Fibroblast of gingiva (primary cell): ENCODE results near the gene MISP.
"Not testable (repeated sequence)": the region's sequence is repeated elsewhere in the genome, so short reads cannot be mapped to it uniquely, and the experiment has no call there.

Experiments
- DNase-seq: peaks from one replicate; pipeline ENCODE4 v3.0.0-alpha.2; 2011; ENCODE audit warnings: low read depth

The MISP gene

DNA sequence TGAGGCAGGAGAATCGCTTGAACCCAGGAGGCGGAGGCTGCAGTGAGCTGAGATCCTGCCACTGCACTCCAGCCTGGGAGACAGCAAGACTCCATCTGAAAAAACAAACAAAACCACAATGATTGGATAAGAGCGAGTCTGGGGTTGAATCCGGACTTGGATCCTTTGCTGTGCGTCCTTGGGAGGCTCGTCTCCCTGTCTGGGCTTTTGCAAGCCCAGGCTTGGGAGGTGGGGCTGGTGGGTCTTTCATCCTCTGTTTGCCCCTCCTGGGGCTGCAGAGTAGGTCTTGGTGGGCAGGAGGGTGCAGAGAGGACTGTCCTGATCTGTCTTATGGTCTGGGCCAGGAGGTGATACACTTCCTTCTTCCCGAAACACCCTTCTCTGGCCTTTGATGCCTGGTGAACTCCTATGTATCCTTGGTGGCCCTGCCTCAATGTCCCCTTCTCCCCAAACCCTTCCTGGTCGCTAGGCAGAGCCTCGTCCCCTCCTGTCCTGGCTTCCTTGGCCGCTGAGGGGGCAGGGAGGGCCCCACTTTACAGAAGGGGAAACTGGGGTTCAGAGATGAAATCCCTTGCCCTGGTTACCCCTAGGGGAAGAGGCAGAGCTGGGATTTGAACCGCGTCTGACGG, 25.3 kb upstream of the MISP start:
- DNase-seq: no peak

DNA sequence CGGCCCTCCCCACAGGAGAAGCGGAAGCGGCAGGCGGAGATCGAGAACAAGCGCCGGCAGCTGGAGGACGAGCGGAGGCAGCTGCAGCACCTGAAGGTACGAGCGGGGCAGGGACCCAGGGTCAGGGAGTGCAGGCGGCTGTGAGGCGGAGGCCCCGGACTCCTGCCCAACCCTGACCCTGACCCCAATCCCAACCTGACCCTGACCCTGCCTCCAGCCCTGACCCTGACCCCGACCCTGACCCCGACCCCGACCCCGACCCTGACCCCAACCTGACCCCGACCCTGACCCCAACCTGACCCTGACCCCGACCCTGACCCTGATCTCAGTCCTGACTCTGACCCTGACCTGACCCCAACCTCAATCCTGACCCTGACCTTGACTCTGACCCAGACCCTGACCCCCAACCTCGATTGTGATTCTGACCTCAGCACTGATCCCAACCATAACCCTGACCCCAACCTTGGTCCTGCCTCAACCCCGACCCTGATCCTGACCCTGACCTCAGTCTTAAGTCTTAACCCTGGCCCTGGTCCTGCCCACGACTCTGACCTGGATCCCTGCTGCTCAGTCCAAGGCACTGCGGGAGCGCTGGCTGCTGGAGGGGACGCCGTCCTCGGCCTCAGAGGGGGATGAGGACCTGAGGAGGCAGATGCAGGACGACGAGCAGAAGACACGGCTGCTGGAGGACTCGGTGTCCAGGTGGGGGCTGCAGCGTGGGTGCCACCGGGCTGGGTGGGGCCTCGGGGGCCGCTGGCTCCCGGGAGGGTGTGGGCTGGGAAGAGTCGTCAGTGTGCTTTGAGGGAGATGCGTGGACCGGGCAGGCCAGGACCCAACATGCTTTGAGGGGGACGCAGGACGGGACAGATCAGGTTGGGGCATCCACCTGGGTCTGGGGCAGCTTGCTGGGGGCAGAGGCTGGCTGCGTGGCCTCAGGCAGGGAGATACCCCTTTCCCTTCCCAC, 23.6 kb upstream of the MISP start:
- DNase-seq: no peak

DNA sequence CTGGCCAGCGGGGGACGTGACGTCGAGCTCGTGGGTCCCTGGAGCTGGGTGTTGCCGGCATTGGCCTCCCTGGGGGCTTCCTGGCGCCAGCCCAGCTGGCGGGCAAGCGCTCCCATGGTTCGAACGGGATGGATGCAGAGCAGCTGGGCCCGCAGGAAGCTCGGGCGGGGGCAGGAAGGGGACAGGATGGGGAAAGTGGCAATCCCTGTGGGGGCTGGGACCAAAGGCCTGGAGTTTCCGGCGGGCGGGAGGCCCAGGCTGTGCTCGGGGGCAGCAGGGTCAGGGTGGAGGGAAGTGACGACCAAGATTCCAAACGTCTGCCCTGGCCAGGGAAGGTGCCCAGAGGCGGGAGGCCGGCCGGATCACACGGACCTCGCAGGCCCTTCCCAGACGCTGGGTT, 22.9 kb upstream of the MISP start:
- DNase-seq: no peak

DNA sequence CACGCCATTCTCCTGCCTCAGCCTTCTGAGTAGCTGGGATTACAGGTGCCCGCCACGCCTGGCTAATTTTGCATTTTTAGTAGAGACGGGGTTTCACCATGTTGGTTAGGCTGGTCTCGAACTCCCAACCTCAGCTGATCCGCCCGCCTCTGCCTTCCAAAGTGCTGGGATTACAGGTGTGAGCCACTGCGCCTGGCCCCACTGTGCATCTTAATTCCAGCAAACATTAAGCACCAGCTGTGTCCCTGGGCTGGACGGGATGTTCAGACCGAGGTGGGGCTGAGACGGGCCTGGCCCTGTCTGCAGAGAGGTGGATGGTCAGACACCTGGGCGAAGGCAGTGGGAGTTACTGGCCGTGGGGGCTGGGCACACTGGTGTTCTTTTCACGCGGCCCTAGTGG, 21.3 kb upstream of the MISP start:
- DNase-seq: not testable (repeated sequence)

DNA sequence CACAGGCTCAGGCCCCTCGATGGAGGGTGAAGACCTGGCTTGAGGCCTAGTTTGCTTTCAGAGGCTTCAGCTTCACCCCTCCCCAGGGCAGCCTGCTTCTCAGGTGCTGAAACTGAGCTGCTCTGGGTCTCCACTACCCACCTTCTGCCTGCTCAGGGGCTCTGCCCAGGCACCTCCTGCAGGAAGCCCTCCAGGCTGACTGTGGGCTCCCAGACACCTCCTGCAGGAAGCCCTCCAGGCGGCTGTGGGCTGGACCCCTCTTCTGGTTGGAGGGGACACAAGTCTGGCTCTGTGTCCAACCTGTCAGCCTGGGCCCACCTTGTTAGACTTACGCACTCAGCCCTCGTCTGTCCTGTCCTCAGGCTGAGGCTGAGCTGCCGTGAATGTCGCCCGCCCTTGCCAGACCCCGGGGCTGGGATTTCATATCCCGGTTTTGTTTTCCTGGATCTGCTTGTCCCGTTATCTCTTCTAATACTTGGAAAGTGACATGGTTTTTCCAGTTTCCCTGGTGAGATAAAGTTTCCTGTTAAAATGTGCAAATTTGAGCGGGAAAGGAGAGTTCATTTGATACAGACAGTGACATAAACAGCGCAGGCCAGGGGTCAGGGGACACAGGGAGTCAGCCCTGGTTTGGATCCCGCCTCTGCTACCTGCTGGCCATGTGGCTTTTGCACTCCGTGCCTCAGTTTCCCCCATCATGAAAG, 20.8 kb upstream of the MISP start:
- DNase-seq: no peak

DNA sequence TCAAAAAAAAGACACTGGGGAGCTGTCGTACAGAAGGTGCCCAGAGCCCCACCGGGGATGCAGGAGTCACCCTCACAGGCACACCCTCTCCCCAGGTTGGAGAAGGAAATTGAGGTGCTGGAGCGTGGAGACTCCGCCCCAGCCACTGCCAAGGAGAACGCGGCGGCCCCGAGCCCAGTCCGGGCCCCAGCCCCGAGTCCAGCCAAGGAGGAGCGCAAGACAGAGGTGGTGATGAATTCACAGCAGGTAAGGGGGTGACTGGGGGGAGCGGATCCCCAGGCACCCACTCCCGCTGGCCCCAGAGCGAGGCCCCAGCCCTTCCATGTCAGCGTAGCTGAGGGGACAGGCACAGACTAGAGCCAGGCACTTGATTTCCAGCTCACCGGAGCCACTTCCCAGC, 19.9 kb upstream of the MISP start:
- no peak for DNase-seq

DNA sequence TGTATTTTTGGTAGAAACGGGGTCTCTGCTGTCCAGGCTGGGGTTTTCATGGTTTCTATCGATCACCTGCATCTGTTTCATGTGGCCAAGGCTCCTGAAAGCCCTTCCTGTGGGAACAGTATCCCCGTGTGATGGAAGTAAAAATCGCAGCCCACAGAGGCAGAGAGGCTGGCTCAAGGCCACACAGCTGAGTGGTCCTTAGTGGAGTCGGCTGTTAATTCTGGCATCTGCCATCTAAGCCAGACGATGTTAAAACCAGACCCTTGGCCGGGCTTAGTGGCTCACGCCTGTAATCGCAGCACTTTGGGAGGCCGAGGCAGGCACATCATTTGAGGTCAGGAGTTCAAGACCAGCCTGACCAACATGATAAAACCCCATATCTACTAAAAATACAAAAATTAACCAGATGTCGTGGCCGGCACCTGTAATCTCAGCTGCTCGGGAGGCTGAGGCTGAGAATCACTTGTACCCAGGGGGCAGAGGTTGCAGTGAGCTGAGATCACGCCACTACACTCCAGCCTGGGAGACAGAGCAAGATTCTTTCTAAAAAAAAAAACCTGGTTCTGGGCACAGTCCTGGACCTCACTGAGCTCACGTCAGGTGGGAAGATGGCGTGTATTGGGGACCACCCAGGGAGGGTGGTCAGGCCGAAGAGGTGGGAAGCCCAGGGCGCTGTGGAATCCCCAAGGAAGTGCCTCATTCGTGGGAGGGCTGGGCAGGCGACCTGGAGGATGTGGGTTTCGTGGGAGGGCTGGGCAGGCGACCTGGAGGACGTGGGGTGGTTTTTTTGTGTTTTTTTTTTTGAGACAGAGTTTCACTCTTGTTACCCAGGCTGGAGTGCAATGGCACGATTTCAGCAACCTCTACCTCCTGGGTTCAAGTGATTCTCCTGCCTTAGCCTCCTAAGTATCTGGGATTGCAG, 18.5 kb upstream of the MISP start:
- DNase-seq: no peak

DNA sequence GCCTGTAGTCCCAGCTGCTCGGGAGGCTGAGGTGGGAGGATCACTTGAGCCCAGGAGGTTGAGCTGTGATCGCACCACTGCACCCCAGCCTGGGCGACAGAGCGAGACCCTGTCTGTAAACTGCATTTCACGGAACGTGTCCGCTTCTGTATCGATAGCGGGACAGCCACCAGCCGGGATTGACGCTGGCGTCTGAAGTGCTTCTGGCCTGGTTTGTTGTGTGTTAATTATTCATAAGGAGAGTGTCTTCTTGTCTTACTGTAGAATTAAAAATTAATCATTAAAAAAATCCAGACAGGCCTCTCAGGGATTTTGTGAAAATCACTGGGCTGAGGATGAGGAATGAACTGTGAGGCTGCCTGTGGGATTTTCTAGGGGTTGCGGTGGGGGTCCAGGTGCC, 16.2 kb upstream of the MISP start:
- DNase-seq: no peak

DNA sequence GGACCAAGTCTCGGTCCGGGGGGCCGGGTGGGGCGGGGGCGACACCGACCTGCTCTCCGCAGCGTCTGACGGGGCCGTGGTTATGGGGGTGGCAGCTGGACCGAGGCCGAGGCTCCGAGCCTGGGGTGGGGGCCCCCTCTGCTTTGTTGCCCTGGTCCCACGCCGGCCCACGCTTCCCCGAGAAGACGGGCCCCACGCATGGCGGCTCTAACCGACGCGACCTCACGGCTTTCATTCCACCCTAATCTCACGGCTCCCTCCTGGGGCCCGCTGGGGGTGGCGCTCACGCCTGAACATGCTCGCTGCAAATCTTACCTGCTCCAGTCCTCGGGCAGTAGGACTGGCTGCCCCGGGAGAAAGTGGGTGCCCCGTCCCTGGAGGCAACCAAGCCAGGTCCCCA, 14.8 kb upstream of the MISP start:
- DNase-seq: no peak

DNA sequence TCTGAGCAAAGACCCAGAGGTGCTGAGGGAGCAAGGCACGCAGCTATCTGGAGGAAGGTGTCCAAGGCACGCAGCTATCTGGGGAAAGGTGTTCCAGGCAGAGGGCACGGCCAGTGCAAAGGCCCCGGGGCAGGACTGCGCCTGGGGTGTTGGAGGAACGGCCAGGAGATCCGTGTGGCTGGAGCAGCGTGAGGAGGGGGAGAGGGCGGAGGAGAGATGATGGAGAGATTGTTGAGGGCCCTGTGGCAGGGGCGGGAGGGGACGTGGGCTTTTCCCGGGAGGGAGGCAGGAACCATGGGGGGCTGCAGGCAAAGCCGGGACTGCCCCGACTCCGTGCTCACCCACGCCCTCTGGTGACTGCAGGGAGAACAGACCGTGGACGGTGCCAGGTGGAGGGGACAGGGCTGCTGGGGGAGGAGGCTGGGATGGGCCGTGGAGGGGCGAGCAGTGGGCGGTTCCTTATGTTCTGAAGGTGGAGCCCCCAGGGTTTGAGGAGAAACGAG, 13.3 kb upstream of the MISP start:
- DNase-seq: no peak

DNA sequence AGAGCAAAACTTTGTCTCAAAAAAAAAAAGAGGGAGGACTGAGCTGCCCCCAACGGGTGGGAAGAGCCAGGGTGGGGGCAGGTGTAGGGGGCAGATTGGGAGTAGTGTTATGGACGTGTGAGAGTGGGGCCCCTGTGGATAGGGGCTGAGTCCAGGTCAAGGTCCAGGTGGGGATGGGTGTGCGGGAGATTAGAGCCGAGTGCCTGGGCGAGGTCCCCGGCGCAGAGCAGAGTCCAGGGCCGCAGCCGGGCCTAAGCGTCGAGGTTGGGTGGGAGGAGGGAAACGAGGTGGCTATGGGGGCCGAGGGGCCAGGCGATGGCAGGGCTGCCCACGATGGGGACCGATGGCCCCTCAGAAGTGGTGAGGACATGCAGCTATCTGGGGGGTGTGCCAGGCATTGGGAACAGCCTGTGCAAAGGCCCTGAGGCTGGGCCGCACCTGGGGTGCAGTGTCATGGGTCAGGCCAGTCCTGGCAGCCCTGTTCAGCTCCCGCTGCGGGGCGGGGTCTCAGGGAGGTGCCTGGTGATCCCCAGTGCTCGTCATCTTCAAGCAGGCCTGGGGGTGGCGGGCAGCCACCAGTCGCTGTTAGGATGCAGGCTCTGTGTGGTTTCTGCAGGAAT, 12.3 kb upstream of the MISP start:
- DNase-seq: no peak

DNA sequence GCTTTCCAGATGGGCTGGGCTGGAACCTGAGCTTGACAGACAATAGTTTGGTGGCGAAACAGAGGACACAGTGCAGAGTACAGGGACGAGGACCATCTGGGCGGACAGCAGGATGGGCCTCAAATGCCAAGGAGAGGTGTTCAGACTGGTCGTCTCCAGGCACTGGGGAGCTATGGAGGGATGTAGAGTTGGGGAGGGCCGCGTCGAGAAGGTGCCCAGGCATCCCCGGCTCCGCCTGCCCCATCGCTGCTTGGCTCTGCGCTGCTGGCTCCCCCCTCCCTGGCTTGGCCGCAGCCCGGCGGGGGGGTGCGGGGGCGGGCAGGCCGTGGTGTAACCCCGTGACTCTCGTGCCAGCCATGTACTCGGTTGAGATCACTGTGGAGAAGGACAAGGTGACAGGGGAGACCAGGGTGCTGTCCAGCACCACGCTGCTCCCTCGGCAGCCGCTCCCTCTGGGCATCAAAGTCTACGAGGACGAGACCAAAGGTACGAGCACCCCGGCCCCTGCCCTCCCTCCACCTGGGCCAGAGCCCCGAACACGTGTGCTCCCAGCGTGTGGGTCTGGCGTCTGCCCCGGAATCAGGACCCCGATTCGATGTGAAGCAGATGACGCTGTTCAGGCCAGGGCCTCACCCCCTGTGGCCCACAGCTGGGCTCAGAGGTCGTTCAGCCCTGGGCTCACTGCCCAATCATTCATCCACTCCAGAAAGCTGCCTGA, 10.8 kb upstream of the MISP start:
- DNase-seq: no peak

DNA sequence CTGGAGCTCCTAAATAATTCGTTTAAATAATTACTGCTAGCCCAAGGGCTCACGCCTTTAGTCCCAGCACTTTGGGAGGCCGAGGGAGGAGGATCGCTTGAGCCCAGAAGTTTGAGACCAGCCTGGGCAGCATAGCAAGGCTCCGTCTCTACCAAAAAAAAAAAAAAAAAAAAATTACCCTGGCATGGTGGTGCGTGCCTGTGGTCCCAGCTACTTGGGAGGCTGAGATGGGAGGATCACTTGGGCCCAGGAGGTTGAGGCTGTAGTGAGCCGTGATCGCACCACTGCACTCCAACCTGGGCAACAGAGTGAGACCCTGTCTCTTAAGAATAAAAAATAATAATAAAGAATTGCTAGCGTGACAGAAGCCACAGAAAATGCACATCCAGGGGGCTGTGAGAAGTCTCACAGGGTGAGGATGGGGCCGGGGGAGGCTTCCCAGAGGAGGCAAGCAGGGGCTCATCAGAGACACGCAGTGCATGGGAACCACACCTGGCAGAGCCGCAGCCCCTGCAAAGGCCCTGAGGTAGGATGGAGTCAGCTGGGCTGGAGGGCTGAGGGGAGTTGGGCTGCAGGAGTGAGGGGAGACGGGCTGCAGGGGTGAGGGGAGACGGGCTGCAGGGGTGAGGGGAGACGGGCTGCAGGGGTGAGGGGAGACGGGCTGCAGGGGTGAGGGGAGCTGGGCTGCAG, 10.0 kb upstream of the MISP start:
- not testable (repeated sequence) for DNase-seq

DNA sequence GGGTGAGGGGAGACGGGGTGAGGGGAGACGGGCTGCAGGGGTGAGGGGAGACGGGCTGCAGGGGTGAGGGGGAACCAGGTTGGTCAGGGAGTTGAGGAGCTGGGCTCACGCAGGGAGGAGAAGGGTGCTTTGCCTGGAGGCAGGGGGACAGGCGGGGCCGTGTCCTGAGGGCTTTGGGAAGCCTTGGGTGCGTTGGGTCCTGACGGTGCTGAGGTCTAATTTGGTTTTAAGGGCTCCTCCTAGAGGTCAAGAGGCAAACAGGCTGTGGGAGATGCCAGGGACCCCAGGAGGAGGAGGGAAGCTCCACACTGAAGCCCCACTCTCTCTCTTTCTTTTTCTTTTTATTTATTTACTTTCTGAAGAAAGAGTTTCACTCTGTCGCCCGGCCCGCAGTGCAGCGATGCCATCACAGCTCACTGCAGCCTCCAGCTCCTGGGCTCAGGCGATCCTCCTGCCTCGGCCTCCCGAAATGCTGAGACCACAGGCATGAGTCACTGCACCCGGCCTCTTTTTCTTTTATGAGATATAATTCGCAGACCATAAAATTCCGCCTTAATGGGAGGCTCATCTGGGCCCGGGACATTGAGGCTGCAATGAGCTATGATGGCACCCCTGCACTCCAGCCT, 9.3 kb upstream of the MISP start:
- no peak for DNase-seq

DNA sequence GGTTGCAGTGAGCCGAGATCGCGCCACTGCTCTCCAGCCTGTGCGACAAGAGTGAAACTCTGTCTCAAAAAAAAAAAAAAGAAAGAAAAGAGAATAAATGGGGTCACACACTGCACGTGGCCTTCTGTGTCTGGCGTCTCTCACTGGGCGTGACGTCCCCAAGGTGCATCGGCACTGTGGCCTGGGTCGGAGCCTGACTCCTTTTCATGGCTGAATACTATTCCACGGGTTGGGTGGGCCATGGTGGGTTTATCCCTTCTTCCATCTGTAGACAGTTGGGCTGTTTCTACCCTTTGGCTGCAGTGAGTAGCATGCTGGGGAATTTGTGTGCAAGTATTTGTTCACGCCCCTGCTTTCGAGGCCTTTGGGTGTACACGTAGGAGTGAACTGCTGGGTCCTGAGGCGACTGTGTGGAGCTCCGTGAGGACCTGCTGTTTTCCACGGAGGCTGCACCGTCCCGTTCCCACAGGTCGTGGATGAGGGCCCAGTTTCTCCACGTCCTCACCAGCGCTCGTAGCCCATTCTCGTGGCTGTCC, 8.3 kb upstream of the MISP start:
- DNase-seq: no peak

DNA sequence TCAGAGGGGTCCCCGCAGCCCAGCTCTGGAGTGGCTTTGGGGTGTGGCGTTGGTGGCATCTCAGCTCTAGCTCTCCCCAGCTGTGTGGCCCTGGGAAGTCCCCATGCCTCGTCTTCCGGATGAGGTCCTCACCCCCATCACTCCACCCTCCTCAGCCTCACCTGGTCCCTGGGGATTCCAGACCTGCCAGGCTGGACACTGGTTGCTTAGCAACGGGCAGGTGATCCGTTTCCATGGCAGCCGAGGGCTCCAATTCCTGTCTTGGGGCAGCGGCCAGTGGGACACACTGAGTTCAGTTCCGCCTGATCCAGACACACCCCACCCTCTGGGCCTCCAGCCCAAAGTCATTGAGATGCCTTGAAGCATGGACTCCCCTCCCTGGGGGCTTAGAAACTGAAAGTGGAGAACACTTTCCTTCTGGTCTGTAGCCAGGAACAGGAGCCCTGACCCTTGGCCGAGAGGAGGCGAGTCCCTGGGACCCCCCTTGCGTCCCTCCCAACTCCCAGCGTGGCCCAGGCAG, 7.7 kb upstream of the MISP start:
- DNase-seq: no peak

DNA sequence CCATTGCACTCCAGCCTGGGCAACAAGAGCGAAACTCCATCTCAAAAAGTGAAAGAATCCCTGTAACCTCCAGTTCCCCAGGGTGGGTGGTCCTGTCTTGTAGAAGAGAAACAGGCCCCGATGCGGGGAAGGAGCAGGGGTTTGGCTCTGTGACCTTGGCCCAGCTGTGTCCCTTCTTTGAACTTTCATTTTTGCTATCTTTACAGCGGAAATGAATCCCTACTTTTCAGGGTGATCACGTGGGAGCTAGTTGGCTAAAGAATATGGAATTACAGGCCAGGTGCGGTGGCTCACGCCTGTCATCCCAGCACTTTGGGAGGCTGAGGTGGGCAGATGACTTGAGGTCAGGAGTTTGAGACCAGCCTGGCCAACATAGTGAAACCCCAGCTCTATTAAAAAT, 5.8 kb upstream of the MISP start:
- DNase-seq: not testable (repeated sequence)

DNA sequence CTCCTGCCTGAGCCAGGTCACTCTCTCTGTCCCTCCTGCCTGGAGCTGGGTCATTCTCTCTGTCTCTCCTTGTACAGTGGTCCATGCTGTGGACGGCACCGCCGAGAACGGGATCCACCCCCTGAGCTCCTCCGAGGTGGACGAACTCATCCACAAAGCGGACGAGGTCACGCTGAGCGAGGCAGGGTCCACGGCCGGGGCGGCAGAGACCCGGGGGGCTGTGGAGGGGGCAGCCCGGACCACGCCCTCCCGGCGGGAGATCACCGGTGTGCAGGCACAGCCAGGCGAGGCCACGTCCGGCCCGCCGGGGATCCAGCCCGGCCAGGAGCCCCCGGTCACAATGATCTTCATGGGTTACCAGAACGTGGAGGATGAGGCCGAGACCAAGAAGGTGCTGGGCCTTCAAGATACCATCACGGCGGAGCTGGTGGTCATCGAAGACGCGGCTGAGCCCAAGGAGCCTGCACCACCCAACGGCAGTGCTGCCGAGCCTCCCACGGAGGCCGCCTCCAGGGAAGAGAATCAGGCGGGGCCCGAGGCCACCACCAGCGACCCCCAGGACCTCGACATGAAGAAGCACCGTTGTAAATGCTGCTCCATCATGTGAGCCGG, 4.6 kb upstream of the MISP start:
- DNase-seq: no peak
